Mucosa of rectum (tissue), 2 donors: ENCODE results near the gene DNAJC1.

ENCODE experiments used
- H3K27ac ChIP-seq, 2 donors: one replicate each; pipeline ENCODE4 v1.7.0; 2013; ENCODE audit warnings: inconsistent platforms in 2 of 2, low read depth in 2 of 2, low read length in 2 of 2
- H3K27me3 ChIP-seq, 2 donors: one replicate each; pipeline ENCODE4 v1.7.0; 2013; ENCODE audit warnings: low read length in 2 of 2; ENCODE audit not compliant: control insufficient read depth in 2 of 2, insufficient read depth in 2 of 2
- H3K36me3 ChIP-seq, 2 donors: one replicate each; pipeline ENCODE4 v1.7.0; 2013; ENCODE audit warnings: low read length in 2 of 2; ENCODE audit not compliant: control insufficient read depth in 2 of 2, insufficient read depth in 2 of 2
- H3K4me1 ChIP-seq, 2 donors: one replicate each; pipeline ENCODE4 v1.7.0; 2013; ENCODE audit warnings: low read length in 2 of 2, mild to moderate bottlenecking in 1 of 2; ENCODE audit not compliant: control insufficient read depth in 2 of 2, insufficient read depth in 2 of 2
- H3K4me3 ChIP-seq, 2 donors: one replicate each; pipeline ENCODE4 v1.7.0; 2013; ENCODE audit warnings: low read length in 2 of 2
- H3K9ac ChIP-seq, 2 donors: one replicate each; pipeline ENCODE4 v1.7.0; 2013; ENCODE audit warnings: low read length in 2 of 2, low read depth in 1 of 2, mild to moderate bottlenecking in 1 of 2
- H3K9me3 ChIP-seq, 2 donors: one replicate each; pipeline ENCODE4 v1.7.0; 2013; ENCODE audit warnings: low read length in 2 of 2; ENCODE audit not compliant: control insufficient read depth in 2 of 2
- donor health status: healthy.
- donor health status: Normal muscosa, but diverticular disease.

Gene DNAJC1

GRCh38 chr10:22006379-22006884 lies 2.9 kb upstream of the DNAJC1 start:
- Histone ChIP-seq H3K36me3 (no peaks in the 10 kb centered on the region), H3K4me3 (no peak overlapping the region), H3K4me1 (peaks cover 3 to 15% of the 10 kb centered on the region in 2 donors), H3K27ac (no peak overlapping the region), H3K9ac (no peak overlapping the region), H3K9me3 (no peaks in the 10 kb centered on the region), H3K27me3 (no peaks in the 10 kb centered on the region)

- Histone ChIP-seq H3K27ac (no peak overlapping the region), H3K36me3 (no peaks in the 10 kb centered on the region), H3K9me3 (no peaks in the 10 kb centered on the region), H3K4me3 (no peak overlapping the region), H3K4me1 (peaks cover 3 to 15% of the 10 kb centered on the region in 2 donors), H3K27me3 (no peaks in the 10 kb centered on the region), H3K9ac (no peak overlapping the region)
These were observed 2.2 kb upstream of the DNAJC1 start for GRCh38 chr10:22005763-22006162.

- H3K27me3 ChIP-seq: no peaks in the 10 kb centered on the region
These were observed 393 bp upstream of the DNAJC1 start for GRCh38 chr10:22003964-22004281.

GRCh38 chr10:22002591-22003176 lies 846 bp downstream of the DNAJC1 start:
- Histone ChIP-seq H3K9me3 (no peaks in the 10 kb centered on the region), H3K36me3 (no peaks in the 10 kb centered on the region), H3K4me3 (peak overlapping the region; percentile 90 to 94), H3K4me1 (peaks cover 3 to 12% of the 10 kb centered on the region in 2 donors), H3K27ac (peak overlapping the region; percentile 94), H3K27me3 (no peaks in the 10 kb centered on the region), H3K9ac (peak overlapping the region; percentile 88 to 92)

More at GRCh38 chr10:22003964-22004281, 393 bp upstream of the DNAJC1 start:
- H3K27ac ChIP-seq: peak overlapping the region; percentile 94
- H3K4me1 ChIP-seq: peaks cover 3 to 12% of the 10 kb centered on the region in 2 donors
- H3K9me3 ChIP-seq: no peaks in the 10 kb centered on the region
- no peaks in the 10 kb centered on the region for H3K36me3 ChIP-seq
- peak overlapping the region; percentile 90 to 94 for H3K4me3 ChIP-seq
- H3K9ac ChIP-seq: peak overlapping the region; percentile 26 to 92

- Histone ChIP-seq H3K27ac (no peak overlapping the region), H3K27me3 (no peaks in the 10 kb centered on the region), H3K9ac (no peak overlapping the region), H3K4me1 (no peaks in the 10 kb centered on the region), H3K9me3 (no peaks in the 10 kb centered on the region), H3K4me3 (no peak overlapping the region), H3K36me3 (no peaks in the 10 kb centered on the region)
These were observed 8.0 kb downstream of the DNAJC1 start for GRCh38 chr10:21995557-21995956.

GRCh38 chr10:21993360-21994001 lies 10.0 kb downstream of the DNAJC1 start:
- H3K27ac ChIP-seq: no peak overlapping the region
- H3K9me3 ChIP-seq: no peaks in the 10 kb centered on the region
- no peaks in the 10 kb centered on the region for H3K27me3 ChIP-seq
- H3K9ac ChIP-seq: no peak overlapping the region
- no peak overlapping the region for H3K4me3 ChIP-seq
- H3K4me1 ChIP-seq: no peaks in the 10 kb centered on the region
- no peaks in the 10 kb centered on the region for H3K36me3 ChIP-seq

GRCh38 chr10:21991785-21992184 lies 11.7 kb downstream of the DNAJC1 start:
- Histone ChIP-seq H3K36me3 (no peaks in the 10 kb centered on the region), H3K4me1 (no peaks in the 10 kb centered on the region), H3K27ac (no peak overlapping the region), H3K9me3 (no peaks in the 10 kb centered on the region), H3K4me3 (no peak overlapping the region), H3K9ac (no peak overlapping the region), H3K27me3 (no peaks in the 10 kb centered on the region)

- Histone ChIP-seq H3K4me3 (no peak overlapping the region), H3K36me3 (no peaks in the 10 kb centered on the region), H3K27ac (no peak overlapping the region), H3K9ac (no peak overlapping the region), H3K9me3 (no peaks in the 10 kb centered on the region), H3K4me1 (no peaks in the 10 kb centered on the region), H3K27me3 (no peaks in the 10 kb centered on the region)
These were observed 13.1 kb downstream of the DNAJC1 start for GRCh38 chr10:21990449-21990848.

- no peaks in the 10 kb centered on the region for H3K36me3 ChIP-seq
- H3K4me3 ChIP-seq: no peak overlapping the region
- no peak overlapping the region for H3K27ac ChIP-seq
- no peak overlapping the region for H3K9ac ChIP-seq
- no peaks in the 10 kb centered on the region for H3K27me3 ChIP-seq
- H3K9me3 ChIP-seq: no peaks in the 10 kb centered on the region
- no peaks in the 10 kb centered on the region for H3K4me1 ChIP-seq
These were observed 13.9 kb downstream of the DNAJC1 start for GRCh38 chr10:21989453-21990154.

GRCh38 chr10:21985541-21985940 lies 18.0 kb downstream of the DNAJC1 start:
- Histone ChIP-seq H3K4me1 (no peaks in the 10 kb centered on the region), H3K36me3 (no peaks in the 10 kb centered on the region), H3K9ac (no peak overlapping the region), H3K27ac (no peak overlapping the region), H3K9me3 (no peaks in the 10 kb centered on the region), H3K27me3 (no peaks in the 10 kb centered on the region), H3K4me3 (no peak overlapping the region)
